Spleen (tissue), 11 donors: ENCODE results near the gene RAB25. TPM values are rescaled to one million over a fixed set of nuclear protein-coding genes. Genes with fewer than 3 reads are reported as not detected.

Experiments used
- DNase-seq: peaks from one replicate; pipeline ENCODE4 v3.0.0-alpha.2; 2020
- H3K27ac ChIP-seq, 8 donors: fragments of 200-600 bp; sonication (generic) in 7 of 8; 1 replicate in 4 of 8; 2 replicates in 4 of 8; pipeline versions ENCODE4 v1.5.0 to v1.8.0; 2016 to 2021; ENCODE audit warnings: inconsistent platforms in 4 of 8, mild to moderate bottlenecking in 4 of 8, moderate library complexity in 1 of 8
- H3K27me3 ChIP-seq, 7 donors: fragments of 200-600 bp; sonication (generic) in 6 of 7; replicated peaks in 1 of 7; 1 replicate in 4 of 7; 2 replicates in 3 of 7; pipeline versions ENCODE4 v1.5.0 to v1.8.0; 2016 to 2021; ENCODE audit warnings: inconsistent platforms in 3 of 7, mild to moderate bottlenecking in 1 of 7
- H3K36me3 ChIP-seq, 6 donors: fragments of 200-600 bp; sonication (generic) in 5 of 6; 1 replicate in 4 of 6; 2 replicates in 2 of 6; pipeline versions ENCODE4 v1.5.0 to v1.8.0; 2016 to 2021; ENCODE audit warnings: inconsistent platforms in 2 of 6
- H3K4me1 ChIP-seq, 6 donors: fragments of 200-600 bp; sonication (generic) in 5 of 6; 1 replicate in 3 of 6; 2 replicates in 3 of 6; pipeline versions ENCODE4 v1.5.0 to v1.8.0; 2016 to 2021; ENCODE audit warnings: inconsistent platforms in 3 of 6
- H3K4me3 ChIP-seq, 8 donors: fragments of 200-600 bp; sonication (generic) in 7 of 8; 1 replicate in 4 of 8; 2 replicates in 4 of 8; pipeline versions ENCODE4 v1.5.0 to v1.8.0; 2016 to 2021; ENCODE audit warnings: inconsistent platforms in 4 of 8, mild to moderate bottlenecking in 4 of 8, moderate library complexity in 2 of 8
- H3K9me3 ChIP-seq, 8 donors: fragments of 200-600 bp; sonication (generic) in 7 of 8; 1 replicate in 4 of 8; 2 replicates in 4 of 8; pipeline versions ENCODE4 v1.5.0 to v1.8.0; 2016 to 2021; ENCODE audit warnings: inconsistent platforms in 4 of 8
- CTCF ChIP-seq, 11 experiments: fragments of 200-600 bp in 7 of 11; fragments of 450-650 bp in 4 of 11; sonication (generic) in 4 of 11; IDR thresholded peaks in 8 of 11; conservative IDR thresholded peaks in 3 of 11; 1 replicate in 7 of 11; 2 replicates in 4 of 11; pipeline versions ENCODE4 v1.4.0 to v1.8.0; 2016 to 2021; ENCODE audit warnings: antibody characterized with exemption in 11 of 11, inconsistent platforms in 4 of 11, mild to moderate bottlenecking in 1 of 11
- POLR2A ChIP-seq, 3 donors: fragments of 450-650 bp; IDR thresholded peaks; one replicate each; pipeline ENCODE4 v1.5.1; 2017; ENCODE audit warnings: antibody characterized with exemption in 3 of 3, mild to moderate bottlenecking in 1 of 3
- POLR2AphosphoS5 ChIP-seq, 3 donors: sonication (generic); formaldehyde crosslinking; IDR thresholded peaks; one replicate each; pipeline ENCODE4 v1.5.1; 2017; ENCODE audit warnings: antibody characterized with exemption in 3 of 3
- WGBS, 5 donors: extraction: QIAGEN DNeasy Blood & Tissue Kit in 3 of 5; methylation state at CpG; one replicate each; pipeline versions ENCODE4 v1.1.5 to v1.1.7; 2013 to 2018; 5-methylcytosine and 5-hydroxymethylcytosine counted together
- intact Hi-C: fragments of 100-400 bp; cut with DNase I; formaldehyde crosslinking; loops from one replicate; pipeline ENCODE4 v1.15.0; 2023; ENCODE audit warnings: low total_unique reads
- polyA plus RNA-seq, 3 donors: library from polyadenylated mRNA; stranded (reverse); fragments of 200-250 nt; gene quantifications; one replicate each; pipeline ENCODE4 v1.2.1, GENCODE V29; 2013
- total RNA-seq, 7 donors: library from RNA; depleted of rRNA in 3 of 7; stranded (reverse); fragments of >200 nt in 3 of 7; fragmentation: NEBNext Ultra II Directional in 4 of 7; extraction: Animal tissue kit (Norgen Biotek cat#: 25700) in 4 of 7; gene quantifications; one replicate each; pipeline versions ENCODE4 v1.1.0 to v1.2.1, GENCODE V29; 2016 to 2021
- donor health status: healthy with polysubstance abuse.
- donor health status: DM: no; HTN: no; CAD: no; lungs with moderate emphysema.
- donor health status: DM: no; HTN: no; CAD: no.
- donor health status: Bipolar disorder and iron deficiency.
- donor health status: healthy.
- donor health status: DM: no; HTN: no; CAD: no.
- donor health status: DM: yes; HTN: yes; CAD: no.

The RAB25 gene
- total and polyA plus RNA-seq, 10 donors, result 0.28 to 0.70 (median 0.50) TPM; not detected in 5

- H3K4me3 ChIP-seq, result peak overlapping the region; percentile 36 to 78 (median 50)
- H3K27me3 ChIP-seq, result peaks cover 0 to 30% (median 5%) of the 10 kb centered on the region in 7 donors
- H3K36me3 ChIP-seq, result no peaks in the 10 kb centered on the region
- 40 to 53% (median 47%) methylated on average over 41 to 73 of the region's 73 CpGs for WGBS, 5 donors
- DNase-seq, result peak; percentile 89
- intact Hi-C loops, result no loop called here
- H3K27ac ChIP-seq, result peak overlapping the region in 7 of 8 donors; percentile 54 to 83 (median 71)
- TF ChIP-seq POLR2AphosphoS5 (IDR thresholded peaks at IDR 0.05) (peak; percentile 89 to 94 (median 91)), POLR2A (IDR thresholded peaks at IDR 0.05) (peak in 1 of 3 donors; percentile 66), CTCF (IDR thresholded peaks at IDR 0.05 in 8 of 11, conservative IDR thresholded peaks at IDR 0.05 in 3 of 11) (peak in 1 of 11 experiments; percentile 28)
- H3K4me1 ChIP-seq, result peaks cover 5 to 37% (median 24%) of the 10 kb centered on the region in 6 donors
- H3K9me3 ChIP-seq, result no peaks in the 10 kb centered on the region
Measured at GRCh38 chr1:156076609-156077429, 15.9 kb downstream of the RAB25 start.

- peak overlapping the region in 3 of 8 donors; percentile 36 to 78 (median 50) for H3K4me3 ChIP-seq
- H3K4me1 ChIP-seq, result peaks cover 6 to 43% (median 29%) of the 10 kb centered on the region in 6 donors
- WGBS, 5 donors, result 92 to 96% (median 93%) methylated on average over 9 to 19 of the region's 19 CpGs
- peak overlapping the region in 6 of 8 donors; percentile 64 to 83 (median 72) for H3K27ac ChIP-seq
- no peak for TF ChIP-seq CTCF (IDR thresholded peaks at IDR 0.05 in 8 of 11, conservative IDR thresholded peaks at IDR 0.05 in 3 of 11)
- TF ChIP-seq POLR2AphosphoS5 (IDR thresholded peaks at IDR 0.05), result no peak
- TF ChIP-seq POLR2A (IDR thresholded peaks at IDR 0.05), result no peak
- DNase-seq, result no peak
- H3K27me3 ChIP-seq, result peaks cover 0 to 36% (median 5%) of the 10 kb centered on the region in 7 donors
- no peaks in the 10 kb centered on the region for H3K9me3 ChIP-seq
- no peaks in the 10 kb centered on the region for H3K36me3 ChIP-seq
- intact Hi-C loops, result no loop called here
Measured at GRCh38 chr1:156077430-156077760, 16.4 kb downstream of the RAB25 start.

- Histone ChIP-seq H3K4me3 (no peak overlapping the region), H3K9me3 (no peaks in the 10 kb centered on the region), H3K36me3 (no peaks in the 10 kb centered on the region), H3K27me3 (peaks cover 0 to 49% (median 10%) of the 10 kb centered on the region in 7 donors), H3K4me1 (peaks cover 8 to 56% (median 39%) of the 10 kb centered on the region in 6 donors), H3K27ac (no peak overlapping the region)
- intact Hi-C loops, result no loop called here
- WGBS, 5 donors, result 88 to 93% (median 92%) methylated on average over 5 of the region's 5 CpGs
- TF ChIP-seq POLR2AphosphoS5 (IDR thresholded peaks at IDR 0.05), result no peak
- no peak for TF ChIP-seq CTCF (IDR thresholded peaks at IDR 0.05 in 8 of 11, conservative IDR thresholded peaks at IDR 0.05 in 3 of 11)
- no peak for TF ChIP-seq POLR2A (IDR thresholded peaks at IDR 0.05)
- DNase-seq, result no peak
Measured at GRCh38 chr1:156078728-156079127, 17.8 kb downstream of the RAB25 start.

GRCh38 chr1:156079762-156080161 lies 18.8 kb downstream of the RAB25 start:
- no peak for DNase-seq
- Histone ChIP-seq H3K36me3 (no peaks in the 10 kb centered on the region), H3K4me1 (peaks cover 8 to 54% (median 38%) of the 10 kb centered on the region in 6 donors), H3K9me3 (no peaks in the 10 kb centered on the region), H3K4me3 (no peak overlapping the region), H3K27me3 (peaks cover 0 to 59% (median 10%) of the 10 kb centered on the region in 7 donors), H3K27ac (no peak overlapping the region)
- intact Hi-C loops, result no loop called here
- TF ChIP-seq POLR2AphosphoS5 (IDR thresholded peaks at IDR 0.05), result no peak
- TF ChIP-seq POLR2A (IDR thresholded peaks at IDR 0.05), result no peak
- no peak for TF ChIP-seq CTCF (IDR thresholded peaks at IDR 0.05 in 8 of 11, conservative IDR thresholded peaks at IDR 0.05 in 3 of 11)
- WGBS, 5 donors, result 88 to 93% (median 92%) methylated on average over 5 of the region's 5 CpGs
